Measurements from ENCODE around the gene ADAMTS17.

Gene ADAMTS17

DNA sequence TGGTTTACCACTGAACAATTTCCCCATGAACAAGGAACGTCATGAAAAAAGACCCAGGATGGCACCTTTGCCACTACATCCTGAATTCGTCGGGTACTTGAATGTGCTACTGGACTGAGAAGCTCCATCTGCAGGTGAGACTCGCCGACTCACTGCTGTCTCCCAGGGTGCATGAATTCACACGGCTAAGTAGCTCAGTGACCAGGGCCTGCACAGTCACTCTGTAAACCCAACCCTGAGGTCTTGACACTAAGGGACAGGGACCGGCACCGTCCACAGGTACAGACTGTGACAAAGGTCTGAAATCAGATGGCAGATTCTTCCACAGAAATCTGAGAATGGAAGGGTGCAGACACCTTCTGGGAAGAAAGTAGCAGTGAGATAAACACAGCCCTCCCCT lies 187.4 kb downstream of the ADAMTS17 start:
- DNase-seq (ENCODE audit: low read depth, low spot score): no peak
- Histone ChIP-seq H3K36me3 (ENCODE audit: insufficient read depth, insufficient read length, low read length) (no peaks in the 10 kb centered on the region), H3K9me3 (ENCODE audit: insufficient read depth, low read length) (0 out of 2 replicates have a peak, but pooled peaks cover under 1% of the 10 kb centered on the region), H3K9ac (ENCODE audit: insufficient read length, low read depth) (no peak overlapping the region), H3K27me3 (ENCODE audit: insufficient read depth, insufficient read length) (no peaks in the 10 kb centered on the region), H3K4me3 (ENCODE audit: insufficient read length, low read depth) (no peak overlapping the region), H3K4me1 (ENCODE audit: insufficient read depth, insufficient read length) (no peaks in the 10 kb centered on the region)
- no peak for TF ChIP-seq SUZ12 (IDR thresholded peaks at IDR 0.05; ENCODE audit: extremely low read depth, insufficient read depth, insufficient read length)
- TF ChIP-seq ZNF274 (IDR thresholded peaks at IDR 0.05; ENCODE audit: low read depth, low read length): no peak

DNA sequence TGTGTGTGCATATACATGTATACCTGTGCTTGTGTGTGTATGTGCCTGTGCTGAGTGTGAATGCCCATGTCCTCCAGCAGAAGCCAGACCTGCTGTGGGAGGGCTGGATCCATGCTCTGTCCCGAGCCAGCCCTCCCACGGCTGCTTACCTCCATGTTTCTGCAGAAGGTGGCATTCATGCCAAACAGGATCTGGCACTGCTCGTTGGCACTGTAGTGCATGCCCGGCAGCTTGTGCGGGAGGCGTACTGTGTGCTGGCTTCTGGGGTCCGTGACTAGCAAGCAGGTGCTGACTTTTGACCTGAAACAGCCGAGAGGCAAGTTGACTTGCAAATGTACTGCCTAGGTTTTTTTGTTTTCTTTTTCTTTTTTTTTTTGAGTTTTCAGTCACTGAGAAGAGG lies 189.3 kb downstream of the ADAMTS17 start:
- no peaks in the 10 kb centered on the region for H3K36me3 ChIP-seq (ENCODE audit: insufficient read depth, insufficient read length, low read length)
- H3K9me3 ChIP-seq (ENCODE audit: insufficient read depth, low read length): peaks cover 19% of the 10 kb centered on the region
- no peak for DNase-seq (ENCODE audit: low read depth, low spot score)
- TF ChIP-seq ZNF274 (IDR thresholded peaks at IDR 0.05; ENCODE audit: low read depth, low read length): no peak
- no peak for TF ChIP-seq SUZ12 (IDR thresholded peaks at IDR 0.05; ENCODE audit: extremely low read depth, insufficient read depth, insufficient read length)
- no peak for TF ChIP-seq YY1 (IDR thresholded peaks at IDR 0.05; ENCODE audit: insufficient read depth, insufficient read length)
- H3K4me1 ChIP-seq (ENCODE audit: insufficient read depth, insufficient read length): no peaks in the 10 kb centered on the region
- no peak overlapping the region for H3K4me3 ChIP-seq (ENCODE audit: insufficient read length, low read depth)
- H3K27me3 ChIP-seq (ENCODE audit: insufficient read depth, insufficient read length): no peaks in the 10 kb centered on the region
- no peak overlapping the region for H3K9ac ChIP-seq (ENCODE audit: insufficient read length, low read depth)

DNA sequence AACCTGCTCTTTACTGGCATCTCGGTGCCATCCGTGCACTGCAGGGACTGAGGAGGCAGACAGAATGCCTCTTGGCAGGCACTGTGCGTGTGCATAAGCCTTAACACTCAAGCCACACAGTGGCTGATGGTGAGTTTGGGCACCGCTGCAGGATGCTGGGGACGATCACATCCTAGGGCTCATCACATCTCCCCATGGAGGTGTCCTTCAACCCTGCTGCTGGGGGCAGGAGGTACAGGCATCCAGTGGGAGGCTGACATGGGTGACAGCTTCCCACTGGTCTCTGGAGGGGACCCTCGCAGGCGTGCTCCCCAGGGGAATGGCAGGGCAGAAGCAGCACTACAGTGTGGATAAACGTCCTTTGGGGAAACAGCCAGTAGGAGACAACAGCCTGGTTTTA lies 190.9 kb downstream of the ADAMTS17 start:
- Histone ChIP-seq H3K9ac (ENCODE audit: insufficient read length, low read depth) (no peak overlapping the region), H3K36me3 (ENCODE audit: insufficient read depth, insufficient read length, low read length) (no peaks in the 10 kb centered on the region), H3K4me1 (ENCODE audit: insufficient read depth, insufficient read length) (no peaks in the 10 kb centered on the region), H3K9me3 (ENCODE audit: insufficient read depth, low read length) (peaks cover 24% of the 10 kb centered on the region), H3K27me3 (ENCODE audit: insufficient read depth, insufficient read length) (no peaks in the 10 kb centered on the region), H3K4me3 (ENCODE audit: insufficient read length, low read depth) (no peak overlapping the region)
- DNase-seq (ENCODE audit: low read depth, low spot score): no peak
- TF ChIP-seq YY1 (IDR thresholded peaks at IDR 0.05; ENCODE audit: insufficient read depth, insufficient read length): no peak
- no peak for TF ChIP-seq SUZ12 (IDR thresholded peaks at IDR 0.05; ENCODE audit: extremely low read depth, insufficient read depth, insufficient read length)
- no peak for TF ChIP-seq ZNF274 (IDR thresholded peaks at IDR 0.05; ENCODE audit: low read depth, low read length)

DNA sequence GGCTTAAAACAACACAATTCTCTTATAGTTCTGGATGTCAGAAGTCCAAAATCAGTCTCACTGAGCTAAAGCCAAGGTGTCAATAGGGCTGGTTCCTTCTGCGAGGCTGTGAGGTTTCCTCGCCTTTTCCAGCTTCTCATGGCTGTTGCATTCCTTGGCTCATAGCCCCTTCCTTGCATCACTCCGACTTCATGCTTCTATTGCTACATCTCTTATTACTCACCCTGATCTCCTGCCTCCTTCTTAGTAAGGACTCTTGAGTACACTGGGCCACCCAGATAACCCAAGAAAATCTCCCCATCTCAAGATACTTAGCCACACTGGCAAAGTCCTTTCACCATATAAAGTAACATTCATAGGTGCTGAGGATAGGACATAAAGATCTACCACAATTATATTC lies 193.9 kb downstream of the ADAMTS17 start:
- Histone ChIP-seq H3K9me3 (ENCODE audit: insufficient read depth, low read length) (peaks cover 24% of the 10 kb centered on the region), H3K4me3 (ENCODE audit: insufficient read length, low read depth) (no peak overlapping the region), H3K36me3 (ENCODE audit: insufficient read depth, insufficient read length, low read length) (no peaks in the 10 kb centered on the region), H3K9ac (ENCODE audit: insufficient read length, low read depth) (no peak overlapping the region), H3K27me3 (ENCODE audit: insufficient read depth, insufficient read length) (no peaks in the 10 kb centered on the region), H3K4me1 (ENCODE audit: insufficient read depth, insufficient read length) (no peaks in the 10 kb centered on the region)
- no peak for DNase-seq (ENCODE audit: low read depth, low spot score)
- TF ChIP-seq YY1 (IDR thresholded peaks at IDR 0.05; ENCODE audit: insufficient read depth, insufficient read length): no peak
- no peak for TF ChIP-seq SUZ12 (IDR thresholded peaks at IDR 0.05; ENCODE audit: extremely low read depth, insufficient read depth, insufficient read length)
- no peak for TF ChIP-seq ZNF274 (IDR thresholded peaks at IDR 0.05; ENCODE audit: low read depth, low read length)

DNA sequence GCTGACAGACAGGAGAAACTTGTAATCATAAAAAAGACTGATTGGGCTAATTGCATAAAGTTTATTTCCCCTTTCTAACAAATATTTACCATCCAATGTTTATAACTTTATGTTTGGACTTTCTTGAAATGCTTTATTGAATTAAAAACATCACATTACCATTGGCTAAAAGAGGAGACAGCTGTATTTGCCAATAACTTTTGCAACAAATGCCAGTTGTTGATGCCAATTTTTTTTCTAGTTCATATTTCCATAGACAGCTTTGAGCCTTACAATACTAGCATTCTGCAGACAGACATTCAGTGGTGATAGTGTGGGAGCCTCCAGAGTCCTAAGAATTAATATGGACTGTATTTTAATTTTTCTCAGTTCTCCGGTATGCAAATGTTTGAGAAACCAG lies 198.4 kb downstream of the ADAMTS17 start:
- Histone ChIP-seq H3K4me3 (ENCODE audit: insufficient read length, low read depth) (no peak overlapping the region), H3K4me1 (ENCODE audit: insufficient read depth, insufficient read length) (no peaks in the 10 kb centered on the region), H3K27me3 (ENCODE audit: insufficient read depth, insufficient read length) (no peaks in the 10 kb centered on the region), H3K36me3 (ENCODE audit: insufficient read depth, insufficient read length, low read length) (no peaks in the 10 kb centered on the region), H3K9me3 (ENCODE audit: insufficient read depth, low read length) (peaks cover 14% of the 10 kb centered on the region), H3K9ac (ENCODE audit: insufficient read length, low read depth) (no peak overlapping the region)
- DNase-seq (ENCODE audit: low read depth, low spot score): no peak
- TF ChIP-seq ZNF274 (IDR thresholded peaks at IDR 0.05; ENCODE audit: low read depth, low read length) (no peak), YY1 (IDR thresholded peaks at IDR 0.05; ENCODE audit: insufficient read depth, insufficient read length) (no peak), SUZ12 (IDR thresholded peaks at IDR 0.05; ENCODE audit: extremely low read depth, insufficient read depth, insufficient read length) (no peak)

DNA sequence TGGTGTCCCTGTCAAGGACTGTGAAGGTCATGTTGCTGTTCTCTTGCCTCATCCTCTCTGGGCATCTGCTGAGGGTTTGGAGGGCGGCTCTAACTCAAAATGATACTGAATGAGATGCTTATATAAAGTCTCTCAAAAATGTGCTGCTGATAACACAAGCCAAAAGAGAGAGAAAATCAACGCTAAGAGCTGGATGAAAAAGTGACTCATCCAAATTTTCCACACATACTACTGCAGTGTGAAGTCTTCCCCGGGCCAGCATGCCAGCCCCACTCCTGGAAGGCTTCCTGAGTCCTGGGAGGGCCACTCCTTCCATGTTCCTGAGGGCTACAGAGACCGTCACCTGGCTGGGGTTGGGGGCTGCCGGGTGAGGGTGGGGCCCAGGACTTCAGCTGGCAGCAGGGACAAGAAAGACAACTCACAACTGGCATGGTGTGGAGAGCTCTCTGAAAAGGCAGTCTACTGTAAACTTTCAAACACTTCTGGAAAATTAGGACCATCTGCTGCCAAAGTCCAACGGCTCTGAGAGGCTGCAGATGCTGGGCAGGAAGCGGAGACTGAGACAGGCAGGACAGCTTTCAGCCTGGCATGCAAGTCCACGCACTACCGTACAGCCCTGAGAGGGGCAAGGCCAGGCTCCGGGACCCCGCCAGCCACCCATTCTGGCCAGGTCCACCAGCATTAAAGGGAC lies 200.3 kb downstream of the ADAMTS17 start:
- H3K9me3 ChIP-seq (ENCODE audit: insufficient read depth, low read length): no peaks in the 10 kb centered on the region
- H3K9ac ChIP-seq (ENCODE audit: insufficient read length, low read depth): no peak overlapping the region
- no peak for TF ChIP-seq ZNF274 (IDR thresholded peaks at IDR 0.05; ENCODE audit: low read depth, low read length)
- TF ChIP-seq YY1 (IDR thresholded peaks at IDR 0.05; ENCODE audit: insufficient read depth, insufficient read length): no peak
- no peak for TF ChIP-seq SUZ12 (IDR thresholded peaks at IDR 0.05; ENCODE audit: extremely low read depth, insufficient read depth, insufficient read length)
- no peaks in the 10 kb centered on the region for H3K27me3 ChIP-seq (ENCODE audit: insufficient read depth, insufficient read length)
- no peak for DNase-seq (ENCODE audit: low read depth, low spot score)
- no peaks in the 10 kb centered on the region for H3K36me3 ChIP-seq (ENCODE audit: insufficient read depth, insufficient read length, low read length)
- H3K4me1 ChIP-seq (ENCODE audit: insufficient read depth, insufficient read length): no peaks in the 10 kb centered on the region
- no peak overlapping the region for H3K4me3 ChIP-seq (ENCODE audit: insufficient read length, low read depth)

DNA sequence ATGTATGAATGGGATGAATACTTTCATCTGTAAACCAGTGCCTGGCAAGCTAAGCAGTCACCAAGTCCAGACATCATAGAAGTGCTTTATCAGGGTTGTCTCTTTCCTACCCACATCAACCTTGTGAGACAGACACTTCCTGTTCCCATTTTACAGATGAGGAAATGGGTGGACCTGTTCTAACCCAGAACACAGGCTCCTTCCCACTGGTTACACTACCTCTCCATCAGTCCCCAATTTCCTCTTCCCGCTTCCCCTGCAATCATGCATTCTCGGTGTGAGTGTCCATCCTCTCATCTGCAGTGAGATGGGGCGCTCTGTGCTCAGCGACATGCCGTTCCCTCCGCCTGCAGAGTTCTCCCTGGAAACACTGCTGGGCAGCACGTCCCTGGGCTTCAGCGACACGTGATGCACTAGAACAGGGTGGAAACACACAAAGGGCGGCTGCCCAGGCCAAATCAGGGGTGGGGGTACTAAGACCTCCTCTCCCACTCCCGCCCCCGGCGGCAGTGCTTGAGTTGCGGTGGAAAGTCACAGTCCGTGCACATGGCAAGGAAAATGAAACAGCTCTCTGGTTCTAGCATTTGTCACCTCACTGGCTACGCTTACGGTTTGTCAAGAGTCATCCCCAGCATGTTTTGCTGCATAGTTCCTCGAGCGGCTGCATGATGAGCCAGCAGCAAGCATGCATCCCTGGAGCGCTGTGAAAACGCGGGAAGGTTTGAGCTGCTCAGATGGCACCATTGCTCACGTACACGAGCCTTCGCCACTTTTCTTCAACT lies 201.1 kb downstream of the ADAMTS17 start:
- no peak overlapping the region for H3K9ac ChIP-seq (ENCODE audit: insufficient read length, low read depth)
- no peaks in the 10 kb centered on the region for H3K9me3 ChIP-seq (ENCODE audit: insufficient read depth, low read length)
- no peaks in the 10 kb centered on the region for H3K4me1 ChIP-seq (ENCODE audit: insufficient read depth, insufficient read length)
- DNase-seq (ENCODE audit: low read depth, low spot score): no peak
- no peaks in the 10 kb centered on the region for H3K27me3 ChIP-seq (ENCODE audit: insufficient read depth, insufficient read length)
- H3K36me3 ChIP-seq (ENCODE audit: insufficient read depth, insufficient read length, low read length): no peaks in the 10 kb centered on the region
- no peak overlapping the region for H3K4me3 ChIP-seq (ENCODE audit: insufficient read length, low read depth)
- no peak for TF ChIP-seq ZNF274 (IDR thresholded peaks at IDR 0.05; ENCODE audit: low read depth, low read length)
